ENCODE data around the gene AK9.

The AK9 gene

GRCh38 chr6:109478222-109478805, 212.7 kb downstream of the AK9 start:
- Histone ChIP-seq H4K20me1 (ENCODE audit: insufficient read depth, low read length) (no peaks in the 10 kb centered on the region), H3K36me3 (ENCODE audit: insufficient read depth, low read length) (peaks cover 80% of the 10 kb centered on the region), H3K4me1 (ENCODE audit: insufficient read depth, low read length, severe bottlenecking) (peaks cover 59% of the 10 kb centered on the region), H3K9ac (ENCODE audit: low read length) (peak overlapping the region; percentile 64), H3K27ac (ENCODE audit: low read depth, low read length, poor library complexity, severe bottlenecking) (peak overlapping the region; percentile 80), H3K27me3 (ENCODE audit: insufficient read depth, low read length) (no peaks in the 10 kb centered on the region), H3K9me2 (ENCODE audit: low read depth, low read length) (no peaks in the 10 kb centered on the region), H3K4me2 (ENCODE audit: low read length) (peak overlapping the region; percentile 98), H2AFZ (ENCODE audit: low read length) (no peak overlapping the region), H3K79me2 (ENCODE audit: insufficient read depth, low read length) (peaks cover 62% of the 10 kb centered on the region), H3K4me3 (ENCODE audit: low read depth, low read length, poor library complexity, severe bottlenecking) (peak overlapping the region; percentile 95), H3F3A (ENCODE audit: insufficient read depth, low read length) (no peaks in the 10 kb centered on the region), H3K9me3 (ENCODE audit: low read length) (no peaks in the 10 kb centered on the region)
- TF ChIP-seq CTCF (IDR thresholded peaks at IDR 0.05; ENCODE audit: low read length) (no peak), EZH2 (IDR thresholded peaks at IDR 0.05; ENCODE audit: borderline replicate concordance, low read length) (no peak)

GRCh38 chr6:109477725-109478124, 213.3 kb downstream of the AK9 start:
- H2AFZ ChIP-seq (ENCODE audit: low read length): no peak overlapping the region
- peaks cover 86% of the 10 kb centered on the region for H3K36me3 ChIP-seq (ENCODE audit: insufficient read depth, low read length)
- H3F3A ChIP-seq (ENCODE audit: insufficient read depth, low read length): no peaks in the 10 kb centered on the region
- no peaks in the 10 kb centered on the region for H4K20me1 ChIP-seq (ENCODE audit: insufficient read depth, low read length)
- TF ChIP-seq EZH2 (IDR thresholded peaks at IDR 0.05; ENCODE audit: borderline replicate concordance, low read length): no peak
- no peak for TF ChIP-seq CTCF (IDR thresholded peaks at IDR 0.05; ENCODE audit: low read length)
- H3K9me2 ChIP-seq (ENCODE audit: low read depth, low read length): no peaks in the 10 kb centered on the region
- peak overlapping the region; percentile 95 for H3K4me3 ChIP-seq (ENCODE audit: low read depth, low read length, poor library complexity, severe bottlenecking)
- H3K9me3 ChIP-seq (ENCODE audit: low read length): no peaks in the 10 kb centered on the region
- H3K27ac ChIP-seq (ENCODE audit: low read depth, low read length, poor library complexity, severe bottlenecking): peak overlapping the region; percentile 80
- H3K27me3 ChIP-seq (ENCODE audit: insufficient read depth, low read length): no peaks in the 10 kb centered on the region
- peak overlapping the region; percentile 64; the same call in 1 of the 2 replicates for H3K9ac ChIP-seq (ENCODE audit: low read length)
- peaks cover 62% of the 10 kb centered on the region for H3K79me2 ChIP-seq (ENCODE audit: insufficient read depth, low read length)
- H3K4me1 ChIP-seq (ENCODE audit: insufficient read depth, low read length, severe bottlenecking): peaks cover 59% of the 10 kb centered on the region
- H3K4me2 ChIP-seq (ENCODE audit: low read length): peak overlapping the region; percentile 98

GRCh38 chr6:109477184-109477583, 213.8 kb downstream of the AK9 start:
- peaks cover 59% of the 10 kb centered on the region for H3K4me1 ChIP-seq (ENCODE audit: insufficient read depth, low read length, severe bottlenecking)
- no peak for TF ChIP-seq EZH2 (IDR thresholded peaks at IDR 0.05; ENCODE audit: borderline replicate concordance, low read length)
- no peak for TF ChIP-seq CTCF (IDR thresholded peaks at IDR 0.05; ENCODE audit: low read length)
- H3K27ac ChIP-seq (ENCODE audit: low read depth, low read length, poor library complexity, severe bottlenecking): peak overlapping the region; percentile 80
- H3K36me3 ChIP-seq (ENCODE audit: insufficient read depth, low read length): peaks cover 92% of the 10 kb centered on the region
- H4K20me1 ChIP-seq (ENCODE audit: insufficient read depth, low read length): no peaks in the 10 kb centered on the region
- peak overlapping the region; percentile 98 for H3K4me2 ChIP-seq (ENCODE audit: low read length)
- H3K4me3 ChIP-seq (ENCODE audit: low read depth, low read length, poor library complexity, severe bottlenecking): peak overlapping the region; percentile 95
- H2AFZ ChIP-seq (ENCODE audit: low read length): no peak overlapping the region
- no peaks in the 10 kb centered on the region for H3F3A ChIP-seq (ENCODE audit: insufficient read depth, low read length)
- no peaks in the 10 kb centered on the region for H3K27me3 ChIP-seq (ENCODE audit: insufficient read depth, low read length)
- H3K9me3 ChIP-seq (ENCODE audit: low read length): no peaks in the 10 kb centered on the region
- H3K9me2 ChIP-seq (ENCODE audit: low read depth, low read length): no peaks in the 10 kb centered on the region
- peaks cover 59% of the 10 kb centered on the region for H3K79me2 ChIP-seq (ENCODE audit: insufficient read depth, low read length)
- peak overlapping the region; percentile 64; the same call in 1 of the 2 replicates for H3K9ac ChIP-seq (ENCODE audit: low read length)
